PFSK-1 (cell line): ENCODE data around the gene KCTD1. TPM values are rescaled to one million over a fixed set of nuclear protein-coding genes. Genes with fewer than 3 reads are reported as not detected.

Source experiments
- FOXP2 ChIP-seq: optimal IDR thresholded peaks from 2 replicates; pipeline ENCODE3; 2011; ENCODE audit warnings: borderline replicate concordance, control low read depth, inconsistent platforms; ENCODE audit not compliant: insufficient read depth; ENCODE audit errors: extremely low read length, extremely low read depth
- POLR2AphosphoS5 ChIP-seq: IDR thresholded peaks from 2 replicates; pipeline ENCODE4 v1.6.1; 2012; ENCODE audit warnings: low read depth, mild to moderate bottlenecking, control low read depth, low read length, moderate library complexity
- SIN3A ChIP-seq: IDR thresholded peaks from 2 replicates; pipeline ENCODE4 v1.6.1; 2012; ENCODE audit warnings: mild to moderate bottlenecking, low read length, moderate library complexity, borderline replicate concordance; ENCODE audit not compliant: insufficient read depth
- TAF1 ChIP-seq: IDR thresholded peaks from 2 replicates; pipeline ENCODE4 v1.6.1; 2012; ENCODE audit warnings: low read length, control low read depth, borderline replicate concordance; ENCODE audit not compliant: insufficient read depth
- polyA plus RNA-seq: library from polyadenylated mRNA; unstranded; fragments of >200 nt; gene quantifications from one replicate; pipeline ENCODE4 v1.2.1, GENCODE V29; 2012; ENCODE audit warnings: low read depth, missing spikeins; ENCODE audit not compliant: insufficient read length
- TF ChIP-seq, protein P1 (sequence below), 2 experiments: IDR thresholded peaks; 2 replicates each; pipeline versions ENCODE4 v1.6.1 to v1.8.0; 2011 to 2012; ENCODE audit warnings: low read depth in 2 of 2, low read length in 2 of 2, control low read depth in 1 of 2, inconsistent platforms in 1 of 2, mild to moderate bottlenecking in 1 of 2, moderate library complexity in 1 of 2; ENCODE audit not compliant: insufficient read depth in 1 of 2

KCTD1 gene
- polyA plus RNA-seq, result 33.4 TPM

DNA sequence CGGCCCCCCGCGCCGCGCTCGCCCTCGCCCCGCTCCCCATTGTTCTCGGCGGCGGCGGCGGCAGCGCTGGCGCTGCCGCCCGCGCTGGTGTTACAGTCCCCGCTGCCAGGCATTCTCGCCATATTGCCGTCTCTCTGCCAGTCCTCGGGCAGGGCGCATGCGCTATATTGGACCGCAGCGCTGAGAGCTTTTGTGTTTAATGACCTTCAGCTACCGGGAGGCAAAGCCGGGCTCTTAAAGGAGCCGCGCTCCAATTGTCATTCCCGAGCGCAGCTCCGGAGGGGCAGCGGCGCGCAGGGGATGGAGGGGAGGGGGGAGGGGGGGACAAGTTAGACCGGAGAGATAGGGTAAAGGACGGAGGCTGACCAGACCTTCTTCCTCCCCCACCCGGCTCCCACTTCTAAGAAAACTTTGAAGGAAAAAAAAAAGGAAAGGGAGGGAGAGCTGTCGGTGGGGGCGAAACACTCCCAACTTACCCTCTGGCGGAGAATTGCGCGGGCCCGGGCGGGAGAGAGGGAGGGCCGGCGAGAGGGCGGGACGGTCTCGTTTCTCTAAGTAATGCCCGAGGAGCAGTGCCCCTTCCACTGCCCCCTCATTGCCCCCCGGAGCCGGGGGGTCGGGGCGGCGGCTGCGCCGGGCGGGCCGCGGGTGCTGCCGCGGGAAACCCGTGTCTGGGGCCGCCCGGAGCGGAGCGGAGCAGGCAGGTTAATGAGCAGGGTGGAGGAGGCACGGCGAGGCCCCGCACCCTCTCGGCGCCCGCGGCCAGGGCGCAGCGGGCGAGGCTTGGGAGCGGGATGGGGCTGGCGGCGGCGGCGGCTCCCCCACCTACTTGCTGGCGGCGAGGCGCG lies at the start of gene KCTD1:
KCTD1 (minus strand) TSS at position 139 of the 848 bp plus-strand sequence; CDS start at position 122, 17 bp downstream.
- TF ChIP-seq, protein P1, sequence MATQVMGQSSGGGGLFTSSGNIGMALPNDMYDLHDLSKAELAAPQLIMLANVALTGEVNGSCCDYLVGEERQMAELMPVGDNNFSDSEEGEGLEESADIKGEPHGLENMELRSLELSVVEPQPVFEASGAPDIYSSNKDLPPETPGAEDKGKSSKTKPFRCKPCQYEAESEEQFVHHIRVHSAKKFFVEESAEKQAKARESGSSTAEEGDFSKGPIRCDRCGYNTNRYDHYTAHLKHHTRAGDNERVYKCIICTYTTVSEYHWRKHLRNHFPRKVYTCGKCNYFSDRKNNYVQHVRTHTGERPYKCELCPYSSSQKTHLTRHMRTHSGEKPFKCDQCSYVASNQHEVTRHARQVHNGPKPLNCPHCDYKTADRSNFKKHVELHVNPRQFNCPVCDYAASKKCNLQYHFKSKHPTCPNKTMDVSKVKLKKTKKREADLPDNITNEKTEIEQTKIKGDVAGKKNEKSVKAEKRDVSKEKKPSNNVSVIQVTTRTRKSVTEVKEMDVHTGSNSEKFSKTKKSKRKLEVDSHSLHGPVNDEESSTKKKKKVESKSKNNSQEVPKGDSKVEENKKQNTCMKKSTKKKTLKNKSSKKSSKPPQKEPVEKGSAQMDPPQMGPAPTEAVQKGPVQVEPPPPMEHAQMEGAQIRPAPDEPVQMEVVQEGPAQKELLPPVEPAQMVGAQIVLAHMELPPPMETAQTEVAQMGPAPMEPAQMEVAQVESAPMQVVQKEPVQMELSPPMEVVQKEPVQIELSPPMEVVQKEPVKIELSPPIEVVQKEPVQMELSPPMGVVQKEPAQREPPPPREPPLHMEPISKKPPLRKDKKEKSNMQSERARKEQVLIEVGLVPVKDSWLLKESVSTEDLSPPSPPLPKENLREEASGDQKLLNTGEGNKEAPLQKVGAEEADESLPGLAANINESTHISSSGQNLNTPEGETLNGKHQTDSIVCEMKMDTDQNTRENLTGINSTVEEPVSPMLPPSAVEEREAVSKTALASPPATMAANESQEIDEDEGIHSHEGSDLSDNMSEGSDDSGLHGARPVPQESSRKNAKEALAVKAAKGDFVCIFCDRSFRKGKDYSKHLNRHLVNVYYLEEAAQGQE (IDR thresholded peaks at IDR 0.05; ENCODE audit: insufficient read depth in 1 of 2, low read depth in 2 of 2, low read length in 2 of 2), result peak in 1 of 2 experiments; percentile 4; a peak in 1 of 4 replicates
- TF ChIP-seq TAF1 (peak; percentile 86; the same call in 1 of the 2 replicates), FOXP2 (no peak), SIN3A (0 out of 2 replicates have a peak, but pooled peaks have one; percentile 17), POLR2AphosphoS5 (no peak; the same call in none of the 2 replicates)

DNA sequence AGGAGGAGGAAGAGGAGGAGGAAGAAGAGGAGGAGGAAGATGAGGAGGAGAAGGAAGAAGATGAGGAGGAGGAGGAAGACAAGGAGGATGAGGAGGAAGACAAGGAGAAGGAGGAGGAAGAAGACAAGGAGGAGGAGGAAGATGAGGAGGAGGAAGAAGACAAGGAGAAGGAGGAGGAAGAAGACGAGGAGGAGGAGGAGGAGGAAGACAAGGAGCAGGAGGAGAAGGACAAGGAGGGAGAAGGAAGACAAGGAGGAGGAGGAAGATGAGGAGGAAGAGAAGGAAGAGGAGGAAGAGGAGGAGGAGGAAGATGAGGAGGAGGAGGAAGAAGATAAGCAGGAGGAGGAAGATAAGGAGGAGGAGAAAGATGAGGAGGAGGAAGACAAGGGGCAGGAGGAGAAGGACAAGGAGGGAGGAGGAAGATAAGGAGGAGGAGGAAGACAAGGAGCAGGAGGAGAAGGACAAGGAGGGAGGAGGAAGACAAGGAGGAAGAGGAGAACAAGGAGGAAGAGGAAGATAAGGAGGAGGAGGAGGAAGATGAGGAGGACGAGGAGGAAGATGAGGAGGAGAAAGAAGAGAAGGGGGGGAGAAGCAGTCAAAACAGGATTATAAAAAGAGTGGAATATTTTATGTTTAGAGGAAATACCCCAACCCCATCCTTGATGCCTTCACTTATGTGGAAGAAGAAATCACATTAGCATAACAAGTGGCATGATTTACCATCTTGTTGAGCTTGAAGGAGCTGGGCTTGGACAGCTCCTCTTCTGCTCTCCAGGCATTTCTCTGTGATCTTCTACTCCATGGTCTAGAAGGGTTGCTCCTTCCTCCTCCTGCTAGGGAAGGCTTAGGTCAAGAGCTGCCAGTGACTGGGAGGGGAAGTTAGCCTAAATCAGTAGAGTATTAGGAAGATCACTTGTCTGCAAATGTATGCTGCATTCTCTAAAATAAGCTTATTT lies 45.3 kb upstream of the KCTD1 start:
- TF ChIP-seq SIN3A, result no peak
- TF ChIP-seq TAF1, result no peak
- TF ChIP-seq POLR2AphosphoS5, result no peak
- TF ChIP-seq, protein P1 (IDR thresholded peaks at IDR 0.05; ENCODE audit: insufficient read depth in 1 of 2, low read depth in 2 of 2, low read length in 2 of 2), result peak in 1 of 2 experiments; percentile 80; a peak in 2 of 4 replicates
- TF ChIP-seq FOXP2, result no peak

DNA sequence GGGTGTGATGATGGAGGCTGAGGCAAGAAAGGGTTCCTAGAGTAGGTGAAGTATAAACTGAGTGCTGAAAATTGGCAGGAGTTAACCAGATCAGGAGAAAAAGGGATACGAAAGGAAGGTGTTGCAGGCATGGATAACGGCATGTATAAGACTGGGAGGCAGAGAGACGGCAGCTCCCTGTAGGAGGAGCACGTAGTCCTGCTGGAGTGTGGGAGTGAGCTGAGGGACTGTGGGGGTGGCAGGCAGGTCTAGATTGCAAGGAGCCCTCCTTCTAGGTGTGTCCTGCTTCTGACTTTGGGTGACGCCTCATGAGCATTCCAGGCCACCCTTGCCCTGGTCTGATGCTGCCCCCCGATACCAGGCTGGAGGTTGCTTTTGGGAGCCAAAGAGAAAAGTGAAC lies 36.4 kb upstream of the KCTD1 start:
- TF ChIP-seq, protein P1 (IDR thresholded peaks at IDR 0.05; ENCODE audit: insufficient read depth in 1 of 2, low read depth in 2 of 2, low read length in 2 of 2), result no peak
- TF ChIP-seq FOXP2, result no peak
- TF ChIP-seq SIN3A, result no peak
- no peak for TF ChIP-seq TAF1
- TF ChIP-seq POLR2AphosphoS5, result no peak

DNA sequence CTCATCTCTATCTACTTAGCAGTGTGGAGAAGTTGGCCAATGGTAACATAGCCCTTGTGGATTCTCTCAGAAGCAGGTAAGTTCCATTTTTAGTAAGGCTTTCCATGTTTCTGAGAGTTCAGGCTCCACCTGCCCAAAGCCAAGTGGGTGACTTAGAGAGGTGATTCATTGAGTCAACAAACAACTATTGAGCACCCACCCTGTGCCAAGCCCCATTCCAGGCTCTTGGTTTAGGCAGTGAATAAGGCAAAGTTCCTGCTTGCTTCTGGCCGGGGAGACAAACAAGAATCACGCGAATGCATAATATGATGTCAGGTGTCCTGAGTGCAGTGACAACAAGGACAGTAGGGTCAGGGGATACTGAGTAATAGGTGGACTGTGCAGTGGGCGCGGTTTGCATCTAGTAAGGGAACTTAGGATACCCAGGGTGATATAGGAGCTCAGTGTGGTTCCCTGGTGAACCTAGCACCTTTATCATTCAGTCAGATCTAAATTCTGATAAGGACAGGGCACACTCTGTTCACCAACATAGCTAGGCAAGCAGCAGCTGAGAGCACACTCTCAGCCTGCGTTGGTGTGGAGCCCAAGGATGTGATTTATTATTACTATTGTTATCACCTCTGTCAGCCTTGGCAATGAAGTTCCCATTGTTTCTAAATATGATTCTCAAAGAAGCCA lies 31.7 kb upstream of the KCTD1 start:
- TF ChIP-seq, protein P1 (IDR thresholded peaks at IDR 0.05; ENCODE audit: insufficient read depth in 1 of 2, low read depth in 2 of 2, low read length in 2 of 2), result no peak
- TF ChIP-seq TAF1 (no peak), FOXP2 (no peak), POLR2AphosphoS5 (no peak), SIN3A (no peak)
